T-helper 17 cell (primary cell): ENCODE measurements around the gene RBFOX2. TPM values are rescaled to one million over a fixed set of nuclear protein-coding genes. Genes with fewer than 3 reads are reported as not detected.

Source experiments
- ATAC-seq: fragments of 150-1000 bp; cut with Tn5 transposase; 2 replicates; pipeline ENCODE4 v1.10.0; 2021; ENCODE audit warnings: mild to moderate bottlenecking, moderate library complexity
- DNase-seq, 3 donors: peaks; one replicate each; pipeline versions ENCODE4 v3.0.0 to v3.0.0-alpha.2; 2020 to 2021
- H3K9me3 ChIP-seq: one replicate; pipeline ENCODE4 v1.7.0; 2013; ENCODE audit warnings: low read length, mild to moderate bottlenecking; ENCODE audit not compliant: control insufficient read depth, poor library complexity, severe bottlenecking
- H3K27ac Mint-ChIP-seq: one replicate; pipeline ENCODE4 v1.8.0; 2022; ENCODE audit warnings: mild to moderate bottlenecking, moderate library complexity, mixed read lengths
- H3K27me3 Mint-ChIP-seq: one replicate; pipeline ENCODE4 v1.8.0; 2022; ENCODE audit warnings: mixed read lengths
- H3K36me3 Mint-ChIP-seq: one replicate; pipeline ENCODE4 v1.8.0; 2022; ENCODE audit warnings: low read depth, mixed read lengths
- H3K4me1 Mint-ChIP-seq: one replicate; pipeline ENCODE4 v1.8.0; 2022; ENCODE audit warnings: mild to moderate bottlenecking, mixed read lengths
- H3K4me3 Mint-ChIP-seq: one replicate; pipeline ENCODE4 v1.8.0; 2022; ENCODE audit warnings: mild to moderate bottlenecking, moderate library complexity, mixed read lengths
- total RNA-seq, 4 donors: library from RNA in 2 of 4; stranded (reverse) in 2 of 4; gene quantifications; one replicate each; pipeline ENCODE4 v1.2.3 and lab custom pipeline; 2022 to 2026

Gene RBFOX2
- total RNA-seq, 2 donors from 2014 or later = 0.23 to 0.97 TPM

DNA sequence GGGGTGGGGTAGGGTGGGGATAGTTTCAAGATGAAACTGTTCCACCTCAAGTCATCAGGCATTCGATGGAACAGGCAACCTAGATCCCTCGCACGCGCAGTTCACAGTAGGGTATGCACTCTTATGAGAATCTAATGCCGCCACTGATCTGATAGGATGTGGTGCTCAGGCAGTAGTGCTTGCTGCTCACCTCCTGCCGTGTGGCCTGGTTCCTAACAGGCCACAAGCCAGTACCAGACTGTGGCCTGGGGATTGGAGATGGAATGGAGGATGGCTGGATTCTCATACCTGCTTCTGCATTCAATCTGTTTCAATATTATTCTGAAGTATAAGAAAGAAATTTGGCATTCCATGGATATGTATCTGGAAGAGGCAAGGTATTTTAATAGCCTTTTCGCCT is 73.1 kb downstream of the RBFOX2 start:
- Mint-ChIP-seq H3K4me1 (no peaks in the 10 kb centered on the region), H3K4me3 (no peak overlapping the region), H3K27ac (no peak overlapping the region), H3K36me3 (no peaks in the 10 kb centered on the region), H3K27me3 (peaks cover 4% of the 10 kb centered on the region)
- H3K9me3 ChIP-seq = no peaks in the 10 kb centered on the region
- DNase-seq (no peak), ATAC-seq (no peak)

- H3K9me3 ChIP-seq = no peaks in the 10 kb centered on the region
- no peak overlapping the region for H3K4me3 Mint-ChIP-seq
- H3K27me3 Mint-ChIP-seq = no peaks in the 10 kb centered on the region
- ATAC-seq (no peak), DNase-seq (no peak)
- no peaks in the 10 kb centered on the region for H3K4me1 Mint-ChIP-seq
- no peaks in the 10 kb centered on the region for H3K36me3 Mint-ChIP-seq
- no peak overlapping the region for H3K27ac Mint-ChIP-seq
These were observed 76.0 kb downstream of the RBFOX2 start for GRCh38 chr22:35952576-35952975.

DNA sequence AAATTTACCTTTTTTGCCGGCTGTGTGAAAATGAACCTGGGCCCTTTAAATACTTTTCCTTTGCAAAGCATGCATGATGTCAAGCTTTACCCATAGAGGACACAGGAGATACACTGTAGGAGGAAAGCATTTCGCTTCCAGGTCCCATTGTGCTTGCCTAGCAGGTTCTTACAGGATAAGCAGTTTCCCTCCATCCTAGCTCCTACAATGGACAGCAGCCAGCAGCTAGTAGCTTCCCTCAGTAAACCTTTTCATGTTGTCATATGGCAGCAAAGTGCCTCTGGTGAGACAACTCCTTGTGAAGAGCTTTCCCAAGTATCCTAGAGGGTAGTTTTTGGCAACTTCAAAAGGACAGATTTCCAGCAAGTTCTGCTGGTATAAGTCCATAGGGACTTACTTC is 78.4 kb downstream of the RBFOX2 start:
- Mint-ChIP-seq H3K36me3 (no peaks in the 10 kb centered on the region), H3K4me1 (no peaks in the 10 kb centered on the region), H3K4me3 (no peak overlapping the region), H3K27me3 (no peaks in the 10 kb centered on the region), H3K27ac (no peak overlapping the region)
- DNase-seq (no peak), ATAC-seq (no peak)
- no peaks in the 10 kb centered on the region for H3K9me3 ChIP-seq

- no peaks in the 10 kb centered on the region for H3K36me3 Mint-ChIP-seq
- no peaks in the 10 kb centered on the region for H3K27me3 Mint-ChIP-seq
- H3K9me3 ChIP-seq = no peaks in the 10 kb centered on the region
- DNase-seq (no peak), ATAC-seq (no peak)
- no peak overlapping the region for H3K27ac Mint-ChIP-seq
- no peaks in the 10 kb centered on the region for H3K4me1 Mint-ChIP-seq
- no peak overlapping the region for H3K4me3 Mint-ChIP-seq
These were observed 79.4 kb downstream of the RBFOX2 start for GRCh38 chr22:35949243-35949642.

- H3K36me3 Mint-ChIP-seq = no peaks in the 10 kb centered on the region
- H3K27ac Mint-ChIP-seq = no peak overlapping the region
- ATAC-seq = no peak
- DNase-seq = no peak
- H3K27me3 Mint-ChIP-seq = no peaks in the 10 kb centered on the region
- no peak overlapping the region for H3K4me3 Mint-ChIP-seq
- H3K4me1 Mint-ChIP-seq = no peaks in the 10 kb centered on the region
- H3K9me3 ChIP-seq = no peaks in the 10 kb centered on the region
These were observed 80.7 kb downstream of the RBFOX2 start for GRCh38 chr22:35947794-35948425.

DNA sequence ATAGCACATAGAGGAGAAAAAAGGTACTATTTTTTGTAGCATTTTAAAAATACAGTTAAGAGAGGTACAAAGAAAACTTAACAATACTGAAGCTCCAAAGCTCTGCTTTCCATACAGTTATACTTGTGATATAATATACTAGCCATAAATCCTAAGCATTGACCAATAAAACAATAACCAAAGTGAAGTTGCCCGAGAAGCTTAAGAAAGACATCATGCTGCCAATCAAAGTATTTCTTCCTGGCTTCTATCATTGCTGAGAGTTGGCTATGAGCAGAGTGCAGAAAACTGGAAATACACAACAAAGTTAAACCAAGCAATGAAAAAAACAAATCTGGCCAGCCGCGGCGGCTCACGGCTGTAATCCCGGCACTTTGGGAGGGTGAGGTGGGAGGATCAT is 84.2 kb downstream of the RBFOX2 start:
- no peaks in the 10 kb centered on the region for H3K4me1 Mint-ChIP-seq
- H3K27ac Mint-ChIP-seq = no peak overlapping the region
- no peak for ATAC-seq
- H3K36me3 Mint-ChIP-seq = no peaks in the 10 kb centered on the region
- DNase-seq = no peak
- H3K4me3 Mint-ChIP-seq = no peak overlapping the region
- H3K9me3 ChIP-seq = no peaks in the 10 kb centered on the region
- H3K27me3 Mint-ChIP-seq = peaks cover 22% of the 10 kb centered on the region

DNA sequence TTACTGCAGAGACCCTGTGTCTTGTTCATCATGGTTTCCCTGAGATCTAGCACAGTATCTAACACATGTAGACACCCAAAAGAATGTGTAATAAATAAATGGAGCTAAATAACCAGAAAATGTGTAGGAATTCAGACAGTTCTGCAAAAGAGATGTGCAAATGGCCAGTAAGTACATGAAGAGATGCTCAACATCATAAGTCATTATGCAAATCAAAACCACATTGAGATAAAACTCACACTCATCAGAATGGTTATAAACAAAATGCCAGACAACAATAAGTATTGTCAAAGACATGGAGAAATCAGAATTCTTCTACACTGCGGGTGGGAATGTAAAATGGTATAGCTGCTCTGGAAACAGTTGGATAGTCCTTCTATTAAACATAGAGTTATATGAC is 88.5 kb downstream of the RBFOX2 start:
- Mint-ChIP-seq H3K4me3 (no peak overlapping the region), H3K36me3 (no peaks in the 10 kb centered on the region), H3K27ac (no peak overlapping the region), H3K27me3 (peaks cover 27% of the 10 kb centered on the region), H3K4me1 (peaks cover 3% of the 10 kb centered on the region)
- DNase-seq (no peak), ATAC-seq (no peak)
- H3K9me3 ChIP-seq = no peaks in the 10 kb centered on the region

DNA sequence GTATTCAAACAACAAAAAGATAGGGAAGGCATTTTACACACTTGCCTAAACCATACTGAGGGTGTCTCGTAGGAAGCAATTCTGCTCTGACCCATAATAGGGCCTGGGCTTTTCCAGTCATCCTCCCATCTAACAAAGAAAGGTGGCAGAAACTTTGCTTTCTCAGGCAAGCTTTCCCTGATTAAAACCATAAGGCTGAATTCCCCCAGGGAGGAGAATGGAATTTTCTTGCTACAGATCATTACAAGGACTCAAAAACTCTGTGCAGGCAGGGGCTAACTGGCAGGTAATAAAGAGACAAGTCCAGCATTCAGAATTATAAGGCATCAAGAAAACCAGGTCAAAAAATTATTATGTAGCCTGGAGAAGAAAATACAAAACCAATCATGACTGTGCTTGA is 90.4 kb downstream of the RBFOX2 start:
- no peak for DNase-seq
- H3K9me3 ChIP-seq = no peaks in the 10 kb centered on the region
- ATAC-seq = no peak
- Mint-ChIP-seq H3K27ac (no peak overlapping the region), H3K27me3 (peaks cover 27% of the 10 kb centered on the region), H3K4me3 (no peak overlapping the region), H3K4me1 (peaks cover 3% of the 10 kb centered on the region), H3K36me3 (no peaks in the 10 kb centered on the region)

DNA sequence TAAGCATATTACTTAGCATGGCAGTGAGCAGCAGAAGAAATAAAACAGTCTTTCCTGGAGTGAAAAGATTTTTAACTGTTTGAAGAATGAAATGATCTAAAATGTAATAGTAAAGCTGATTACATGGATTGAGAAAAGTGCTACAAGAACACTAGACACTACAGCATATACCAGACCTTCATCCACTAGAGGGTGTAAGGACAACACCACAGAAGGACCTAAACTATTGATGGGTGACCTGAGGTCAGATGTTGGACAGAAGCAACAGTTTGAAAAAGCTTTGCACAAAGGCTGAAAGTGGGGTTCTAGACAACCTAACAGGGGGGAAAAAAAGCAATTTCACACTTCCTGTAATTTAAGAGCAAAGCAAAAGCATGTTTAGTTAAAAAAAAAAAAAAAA is 97.7 kb downstream of the RBFOX2 start:
- no peaks in the 10 kb centered on the region for H3K36me3 Mint-ChIP-seq
- H3K4me1 Mint-ChIP-seq = no peaks in the 10 kb centered on the region
- DNase-seq (no peak), ATAC-seq (no peak)
- H3K4me3 Mint-ChIP-seq = no peak overlapping the region
- no peak overlapping the region for H3K27ac Mint-ChIP-seq
- H3K27me3 Mint-ChIP-seq = peaks cover 14% of the 10 kb centered on the region
- H3K9me3 ChIP-seq = no peaks in the 10 kb centered on the region

GRCh38 chr22:35928285-35928798 is 100.3 kb downstream of the RBFOX2 start:
- H3K27ac Mint-ChIP-seq = no peak overlapping the region
- ATAC-seq (no peak), DNase-seq (no peak)
- H3K4me3 Mint-ChIP-seq = no peak overlapping the region
- no peaks in the 10 kb centered on the region for H3K36me3 Mint-ChIP-seq
- peaks cover 14% of the 10 kb centered on the region for H3K27me3 Mint-ChIP-seq
- H3K9me3 ChIP-seq = no peaks in the 10 kb centered on the region
- H3K4me1 Mint-ChIP-seq = no peaks in the 10 kb centered on the region

- Mint-ChIP-seq H3K27ac (no peak overlapping the region), H3K4me1 (peaks cover 5% of the 10 kb centered on the region)
- ATAC-seq = no peak
These were observed 105.6 kb downstream of the RBFOX2 start for GRCh38 chr22:35923026-35923425.

DNA sequence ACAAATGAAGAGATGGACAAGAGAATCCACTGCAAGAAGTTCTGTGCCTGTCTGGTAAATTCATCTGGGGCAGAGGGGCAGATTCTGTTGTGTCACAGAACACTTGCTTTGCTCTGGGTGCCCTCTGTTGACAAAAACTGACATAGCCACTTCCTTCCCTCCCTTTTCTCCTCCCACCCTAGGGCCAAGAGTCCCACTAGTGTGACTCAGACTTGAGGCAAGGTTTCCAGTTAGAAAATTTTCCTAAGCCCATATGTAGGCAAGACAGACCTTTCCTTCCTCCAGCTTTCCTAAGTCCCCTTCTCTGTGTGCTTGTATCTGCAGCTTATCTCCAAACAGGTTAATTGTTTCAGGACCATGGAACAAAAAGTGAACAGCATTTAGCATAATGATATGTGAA is 106.8 kb downstream of the RBFOX2 start:
- Mint-ChIP-seq H3K4me3 (no peak overlapping the region), H3K36me3 (peaks cover 2% of the 10 kb centered on the region), H3K27me3 (peaks cover 11% of the 10 kb centered on the region), H3K27ac (no peak overlapping the region), H3K4me1 (peaks cover 5% of the 10 kb centered on the region)
- no peaks in the 10 kb centered on the region for H3K9me3 ChIP-seq
- ATAC-seq (peak; percentile 52), DNase-seq (peak in 1 of 3 donors; percentile 8)

More at GRCh38 chr22:35923026-35923425, 105.6 kb downstream of the RBFOX2 start:
- no peaks in the 10 kb centered on the region for H3K9me3 ChIP-seq
- peaks cover 2% of the 10 kb centered on the region for H3K36me3 Mint-ChIP-seq
- peaks cover 9% of the 10 kb centered on the region for H3K27me3 Mint-ChIP-seq
- H3K4me3 Mint-ChIP-seq = no peak overlapping the region
- no peak for DNase-seq

GRCh38 chr22:35921044-35921443 is 107.6 kb downstream of the RBFOX2 start:
- Mint-ChIP-seq H3K36me3 (peaks cover 2% of the 10 kb centered on the region), H3K27me3 (peaks cover 6% of the 10 kb centered on the region)
- no peak for ATAC-seq

GRCh38 chr22:35919002-35919542 is 109.6 kb downstream of the RBFOX2 start:
- H3K36me3 Mint-ChIP-seq = peaks cover 2% of the 10 kb centered on the region
- peak overlapping the region; percentile 3 for H3K27ac Mint-ChIP-seq
- H3K4me3 Mint-ChIP-seq = no peak overlapping the region
- ATAC-seq = no peak
- H3K4me1 Mint-ChIP-seq = peaks cover 10% of the 10 kb centered on the region
- DNase-seq = no peak
- no peaks in the 10 kb centered on the region for H3K9me3 ChIP-seq
- peaks cover 23% of the 10 kb centered on the region for H3K27me3 Mint-ChIP-seq

More at GRCh38 chr22:35921044-35921443, 107.6 kb downstream of the RBFOX2 start:
- H3K4me3 Mint-ChIP-seq = no peak overlapping the region
- DNase-seq = no peak
- H3K9me3 ChIP-seq = no peaks in the 10 kb centered on the region
- peaks cover 5% of the 10 kb centered on the region for H3K4me1 Mint-ChIP-seq
- no peak overlapping the region for H3K27ac Mint-ChIP-seq
